ENCODE results near the gene ARHGEF11. TPM values are rescaled to one million over a fixed set of nuclear protein-coding genes. Genes with fewer than 3 reads are reported as not detected.

The ARHGEF11 gene
- total RNA-seq, 6 experiments from 2014 or later: 21.3 to 24.8 (median 22.4) TPM

- H3K4me3 Mint-ChIP-seq: no peak overlapping the region
- H3K36me3 Mint-ChIP-seq (ENCODE audit: low read depth): peaks cover 22% of the 10 kb centered on the region
- DNase-seq: no peak
- no peak overlapping the region for H3K27ac Mint-ChIP-seq
- H3K27me3 Mint-ChIP-seq (ENCODE audit: insufficient read depth): peaks cover 8% of the 10 kb centered on the region
- no peak for TF ChIP-seq CTCF (IDR thresholded peaks at IDR 0.05)
- peaks cover 32% of the 10 kb centered on the region for H3K4me1 Mint-ChIP-seq (ENCODE audit: low read depth)
- H3K9me3 Mint-ChIP-seq: no peaks in the 10 kb centered on the region
Measured at GRCh38 chr1:156913809-156914387, 131.6 kb downstream of the ARHGEF11 start.

- Mint-ChIP-seq H3K27me3 (ENCODE audit: insufficient read depth) (peaks cover 8% of the 10 kb centered on the region), H3K4me3 (no peak overlapping the region)
- DNase-seq: no peak
Measured at GRCh38 chr1:156912861-156913808, 132.4 kb downstream of the ARHGEF11 start.

DNA sequence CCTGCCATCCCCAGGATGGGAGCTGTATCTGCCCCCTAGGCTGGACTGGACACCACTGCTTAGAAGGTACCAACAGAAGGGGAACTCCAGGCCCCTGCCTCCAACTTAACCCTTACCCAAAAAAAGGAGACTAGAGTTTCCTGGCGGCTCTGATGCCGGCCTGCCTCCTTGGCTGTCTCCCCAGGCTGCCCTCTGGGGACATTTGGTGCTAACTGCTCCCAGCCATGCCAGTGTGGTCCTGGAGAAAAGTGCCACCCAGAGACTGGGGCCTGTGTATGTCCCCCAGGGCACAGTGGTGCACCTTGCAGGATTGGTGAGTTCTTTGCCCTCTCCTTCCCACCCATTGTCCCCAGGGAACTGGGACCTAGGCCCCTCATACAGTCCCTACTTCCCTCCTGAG, 133.2 kb downstream of the ARHGEF11 start:
- Mint-ChIP-seq H3K4me3 (no peak overlapping the region), H3K27me3 (ENCODE audit: insufficient read depth) (peaks cover 8% of the 10 kb centered on the region), H3K36me3 (ENCODE audit: low read depth) (peaks cover 15% of the 10 kb centered on the region), H3K9me3 (no peaks in the 10 kb centered on the region), H3K27ac (no peak overlapping the region), H3K4me1 (ENCODE audit: low read depth) (peaks cover 31% of the 10 kb centered on the region)
- no peak for DNase-seq
- TF ChIP-seq CTCF (IDR thresholded peaks at IDR 0.05): no peak

More at GRCh38 chr1:156912861-156913808, 132.4 kb downstream of the ARHGEF11 start:
- Mint-ChIP-seq H3K27ac (no peak overlapping the region), H3K36me3 (ENCODE audit: low read depth) (peaks cover 18% of the 10 kb centered on the region), H3K4me1 (ENCODE audit: low read depth) (peaks cover 27% of the 10 kb centered on the region), H3K9me3 (no peaks in the 10 kb centered on the region)
- peak; percentile 25; the same call in 1 of the 2 replicates for TF ChIP-seq CTCF (IDR thresholded peaks at IDR 0.05)

DNA sequence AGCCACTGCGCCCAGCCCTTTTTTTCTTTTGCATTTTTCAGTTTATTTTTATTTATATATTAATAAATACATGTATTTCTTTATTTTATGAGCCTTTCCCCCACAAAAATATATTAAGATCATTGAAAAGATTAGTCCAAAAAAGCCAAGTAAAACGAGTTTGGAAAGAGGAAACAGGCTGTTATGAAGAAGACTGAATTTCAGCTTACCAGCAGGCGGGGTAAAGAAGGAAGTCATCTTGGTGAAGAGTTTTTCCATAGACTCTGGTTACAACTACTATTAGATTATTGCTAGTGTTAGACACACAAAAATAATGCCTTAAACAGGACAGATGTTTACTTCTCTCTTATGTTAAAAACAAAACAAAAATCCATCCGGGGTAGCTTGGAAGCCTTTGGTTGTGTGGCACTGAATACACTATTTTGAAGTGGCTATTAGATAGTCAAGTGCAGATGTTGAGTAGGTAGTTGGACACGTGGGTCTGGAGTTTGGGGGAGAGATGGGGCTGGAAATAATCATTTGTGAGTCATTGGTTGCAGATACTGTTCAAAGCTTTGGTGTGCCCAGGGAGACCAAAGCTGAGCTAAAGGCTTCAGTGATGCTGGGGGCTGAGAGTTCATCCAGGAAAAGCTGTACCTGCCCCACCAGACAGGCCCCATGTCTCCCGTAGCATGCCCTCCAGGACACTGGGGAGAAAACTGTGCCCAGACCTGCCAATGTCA, 133.8 kb downstream of the ARHGEF11 start:
- Mint-ChIP-seq H3K27me3 (ENCODE audit: insufficient read depth) (peaks cover 8% of the 10 kb centered on the region), H3K4me3 (no peak overlapping the region), H3K27ac (no peak overlapping the region; the same call in 1 of the 2 replicates), H3K4me1 (ENCODE audit: low read depth) (peaks cover 37% of the 10 kb centered on the region), H3K9me3 (no peaks in the 10 kb centered on the region), H3K36me3 (ENCODE audit: low read depth) (peaks cover 14% of the 10 kb centered on the region)
- TF ChIP-seq CTCF (IDR thresholded peaks at IDR 0.05): no peak
- DNase-seq: no peak

GRCh38 chr1:156910309-156910782, 135.2 kb downstream of the ARHGEF11 start:
- Mint-ChIP-seq H3K36me3 (ENCODE audit: low read depth) (peaks cover 9% of the 10 kb centered on the region), H3K4me3 (no peak overlapping the region), H3K4me1 (ENCODE audit: low read depth) (peaks cover 39% of the 10 kb centered on the region), H3K9me3 (no peaks in the 10 kb centered on the region), H3K27ac (no peak overlapping the region), H3K27me3 (ENCODE audit: insufficient read depth) (peaks cover 9% of the 10 kb centered on the region)
- no peak for DNase-seq
- TF ChIP-seq CTCF (IDR thresholded peaks at IDR 0.05): peak; percentile 93
